H1 (cell line): ENCODE results near the gene RBM44. TPM values are rescaled to one million over a fixed set of nuclear protein-coding genes. Genes with fewer than 3 reads are reported as not detected.

Experiments used
- CTCF ChIA-PET: fragments of 300-600 bp; sonication (Branson Sonifier 250); formaldehyde crosslinking; loops from one replicate; lab custom pipeline; 2021; ENCODE audit not compliant: partially characterized antibody; lab: Charles Lee
- POLR2A ChIA-PET: fragments of 300-600 bp; sonication (Branson Sonifier 250); formaldehyde crosslinking; loops from one replicate; lab custom pipeline; 2021; ENCODE audit warnings: inconsistent platforms; ENCODE audit not compliant: partially characterized antibody; lab: Charles Lee
- DNase-seq, 2 experiments: peaks; one replicate each; pipeline versions ENCODE4 v3.0.0 to v3.0.0-alpha.2; 2010 to 2022; ENCODE audit warnings: low spot score in 2 of 2, low read depth in 1 of 2, mixed read lengths in 1 of 2
- FAIRE-seq: peaks from 2 replicates; lab custom pipeline; 2011; peaks lifted over from hg19 to GRCh38; lab: Jason Lieb, UNC
- H2AFZ ChIP-seq: 2 replicates; pipeline ENCODE4 v1.8.1; 2012; ENCODE audit warnings: low read length, inconsistent platforms
- H2AK5ac ChIP-seq: 2 replicates; pipeline ENCODE4 v1.6.1; 2013; ENCODE audit warnings: low read depth, low read length
- H2BK120ac ChIP-seq: replicated peaks from 2 replicates; pipeline ENCODE3; 2013; ENCODE audit warnings: low read depth, low read length, inconsistent platforms
- H2BK12ac ChIP-seq: 2 replicates; pipeline ENCODE4 v1.6.1; 2013; ENCODE audit warnings: low read depth, low read length
- H2BK15ac ChIP-seq: 2 replicates; pipeline ENCODE4 v1.6.1; 2013; ENCODE audit warnings: low read length
- H2BK20ac ChIP-seq: 2 replicates; pipeline ENCODE4 v1.6.1; 2013; ENCODE audit warnings: low read length
- H2BK5ac ChIP-seq: 2 replicates; pipeline ENCODE4 v1.6.1; 2013; ENCODE audit warnings: low read depth, low read length
- H3K14ac ChIP-seq: 2 replicates; pipeline ENCODE4 v1.6.1; 2013; ENCODE audit warnings: inconsistent platforms; ENCODE audit not compliant: insufficient read length
- H3K18ac ChIP-seq: 2 replicates; pipeline ENCODE4 v1.6.1; 2013; ENCODE audit warnings: low read length; ENCODE audit errors: extremely low read depth
- H3K23ac ChIP-seq: 2 replicates; pipeline ENCODE4 v1.6.1; 2013; ENCODE audit warnings: inconsistent platforms; ENCODE audit not compliant: insufficient read length
- H3K23me2 ChIP-seq: 2 replicates; pipeline ENCODE4 v1.6.1; 2013; ENCODE audit warnings: low read depth, low read length
- H3K27ac ChIP-seq: 2 replicates; pipeline ENCODE4 v1.6.1; 2011; ENCODE audit warnings: low read depth, low read length, inconsistent platforms
- H3K27me3 ChIP-seq, 4 experiments: replicated peaks in 1 of 4; 1 replicate in 1 of 4; 2 replicates in 3 of 4; pipeline versions ENCODE4 v1.6.1 to v1.8.1; 2011 to 2013; ENCODE audit warnings: low read length in 3 of 4, mild to moderate bottlenecking in 3 of 4, inconsistent platforms in 2 of 4, mixed read lengths in 2 of 4, moderate library complexity in 1 of 4; ENCODE audit not compliant: control insufficient read depth in 3 of 4, insufficient read depth in 3 of 4; ENCODE audit errors: extremely low read depth in 1 of 4
- H3K36me3 ChIP-seq, 4 experiments: 2 replicates each; pipeline versions ENCODE4 v1.6.1 to v1.8.1; 2011 to 2013; ENCODE audit warnings: mild to moderate bottlenecking in 4 of 4, low read length in 3 of 4, moderate library complexity in 2 of 4, control low read depth in 1 of 4, inconsistent platforms in 1 of 4; ENCODE audit not compliant: insufficient read depth in 4 of 4, control insufficient read depth in 2 of 4
- H3K4ac ChIP-seq: replicated peaks from 2 replicates; pipeline ENCODE3; 2013; ENCODE audit warnings: low read length, low read depth, mixed read lengths, inconsistent platforms; ENCODE audit not compliant: insufficient read length
- H3K4me1 ChIP-seq, 4 experiments: replicated peaks in 1 of 4; 1 replicate in 1 of 4; 2 replicates in 3 of 4; pipeline versions ENCODE4 v1.6.1 to v1.8.1; 2011 to 2013; ENCODE audit warnings: low read length in 3 of 4, inconsistent platforms in 2 of 4, mixed read lengths in 1 of 4; ENCODE audit not compliant: insufficient read depth in 4 of 4, control insufficient read depth in 3 of 4
- H3K4me2 ChIP-seq, 2 experiments: 2 replicates each; pipeline versions ENCODE4 v1.6.1 to v1.8.1; 2011 to 2013; ENCODE audit warnings: low read depth in 2 of 2, low read length in 2 of 2, control low read depth in 1 of 2, inconsistent platforms in 1 of 2, mild to moderate bottlenecking in 1 of 2; ENCODE audit not compliant: insufficient read depth in 1 of 2
- H3K4me3 ChIP-seq, 4 experiments: fragments of 200-600, 300-600 bp in 1 of 4; sonication (generic), shearing (Covaris generic), sonication (Bioruptor Twin) in 1 of 4; 2 replicates each; pipeline versions ENCODE4 v1.5.1 to v1.8.1; 2011 to 2016; ENCODE audit warnings: low read length in 4 of 4, low read depth in 3 of 4, control low read depth in 2 of 4, inconsistent platforms in 2 of 4, mild to moderate bottlenecking in 2 of 4, mixed read lengths in 1 of 4, moderate library complexity in 1 of 4; ENCODE audit not compliant: insufficient read depth in 2 of 4; ENCODE audit errors: extremely low read depth in 1 of 4
- H3K56ac ChIP-seq: replicated peaks from 2 replicates; pipeline ENCODE3; 2013; ENCODE audit warnings: low read depth, mild to moderate bottlenecking, mixed read lengths, low read length, inconsistent platforms; ENCODE audit not compliant: insufficient read length
- H3K79me1 ChIP-seq: 2 replicates; pipeline ENCODE4 v1.6.1; 2013; ENCODE audit warnings: low read depth, low read length, control low read depth
- H3K79me2 ChIP-seq, 2 experiments: 2 replicates each; pipeline versions ENCODE4 v1.6.1 to v1.8.1; 2012 to 2013; ENCODE audit warnings: low read length in 2 of 2, mild to moderate bottlenecking in 2 of 2, inconsistent platforms in 1 of 2; ENCODE audit not compliant: insufficient read depth in 2 of 2, control insufficient read depth in 1 of 2
- H3K9ac ChIP-seq, 4 experiments: replicated peaks in 1 of 4; 1 replicate in 1 of 4; 2 replicates in 3 of 4; pipeline versions ENCODE4 v1.6.1 to v1.8.1; 2011 to 2013; ENCODE audit warnings: low read depth in 3 of 4, low read length in 3 of 4, control low read depth in 2 of 4, mild to moderate bottlenecking in 2 of 4, moderate library complexity in 2 of 4, inconsistent platforms in 1 of 4; ENCODE audit errors: extremely low read depth in 1 of 4
- H3K9me3 ChIP-seq, 2 experiments: 2 replicates each; pipeline versions ENCODE4 v1.6.1 to v1.8.1; 2012 to 2013; ENCODE audit warnings: mild to moderate bottlenecking in 2 of 2, moderate library complexity in 2 of 2, control low read depth in 1 of 2, inconsistent platforms in 1 of 2, low read depth in 1 of 2, low read length in 1 of 2, mixed read lengths in 1 of 2; ENCODE audit not compliant: insufficient read depth in 2 of 2
- H4K20me1 ChIP-seq, 2 experiments: replicated peaks in 1 of 2; 2 replicates each; pipeline versions ENCODE3 to v1.8.1; 2011 to 2013; ENCODE audit warnings: inconsistent platforms in 2 of 2, low read length in 2 of 2, mild to moderate bottlenecking in 1 of 2; ENCODE audit not compliant: insufficient read depth in 2 of 2, control insufficient read depth in 1 of 2
- H4K5ac ChIP-seq: 2 replicates; pipeline ENCODE4 v1.6.1; 2013; ENCODE audit warnings: low read length, low read depth, mixed read lengths, inconsistent platforms; ENCODE audit not compliant: insufficient read length
- H4K8ac ChIP-seq: 2 replicates; pipeline ENCODE4 v1.8.0; 2013; ENCODE audit warnings: mild to moderate bottlenecking, moderate library complexity, low read length, inconsistent platforms; ENCODE audit not compliant: insufficient read depth; ENCODE audit errors: extremely low read depth
- H4K91ac ChIP-seq: replicated peaks from 2 replicates; pipeline ENCODE3; 2013; ENCODE audit warnings: low read length, mixed read lengths, inconsistent platforms; ENCODE audit not compliant: insufficient read length
- CBX8 ChIP-seq: fragments of 300-800, 300-1000 bp; sonication (generic); IDR thresholded peaks from 2 replicates; pipeline ENCODE4 v1.7.1; 2016; ENCODE audit warnings: low read depth, low read length, borderline replicate concordance
- CEBPB ChIP-seq: IDR thresholded peaks from 2 replicates; pipeline ENCODE4 v1.6.1; 2012; ENCODE audit warnings: low read depth, low read length
- WGBS, 2 experiments: shearing (Covaris generic) in 1 of 2; methylation state at CpG; one replicate each; pipeline versions ENCODE4 v1.1.6 to v1.1.7; 2013 to 2015; ENCODE audit warnings: low lambda C conversion rate in 2 of 2, mixed read lengths in 2 of 2, inconsistent platforms in 1 of 2, low coverage in 1 of 2, missing lambda C conversion rate in 1 of 2; ENCODE audit not compliant: insufficient replicate concordance in 2 of 2, insufficient coverage in 1 of 2, insufficient read length in 1 of 2; ENCODE audit errors: extremely low coverage in 1 of 2, missing lambda C conversion rate in 1 of 2; 5-methylcytosine and 5-hydroxymethylcytosine counted together
- polyA plus RNA-seq, 7 experiments: library from polyadenylated mRNA; depleted of rRNA in 3 of 7; stranded (reverse) in 5 of 7; unstranded in 2 of 7; fragments of >200 nt in 5 of 7; fragments of 200-250 nt in 2 of 7; gene quantifications; 1 replicate in 5 of 7; 2 replicates in 1 of 7; 4 replicates in 1 of 7; pipeline versions ENCODE4 v1.2.1 to v1.2.3, GENCODE V29; 2011 to 2013; ENCODE audit warnings: missing spikeins in 2 of 7, mixed read lengths in 2 of 7
- total RNA-seq: library from RNA; stranded (reverse); fragmentation: NEBNext Ultra II Directional; extraction: Animal tissue kit (Norgen Biotek cat#: 25700); gene quantifications from 2 replicates; pipeline ENCODE4 v1.2.1, GENCODE V29; 2021

The RBM44 gene
- total and polyA plus RNA-seq, 2 of the 8 experiments (the other 6 are each of a cell fraction or from before 2014, with no cell fraction given), result 0.12 to 0.43 TPM

DNA sequence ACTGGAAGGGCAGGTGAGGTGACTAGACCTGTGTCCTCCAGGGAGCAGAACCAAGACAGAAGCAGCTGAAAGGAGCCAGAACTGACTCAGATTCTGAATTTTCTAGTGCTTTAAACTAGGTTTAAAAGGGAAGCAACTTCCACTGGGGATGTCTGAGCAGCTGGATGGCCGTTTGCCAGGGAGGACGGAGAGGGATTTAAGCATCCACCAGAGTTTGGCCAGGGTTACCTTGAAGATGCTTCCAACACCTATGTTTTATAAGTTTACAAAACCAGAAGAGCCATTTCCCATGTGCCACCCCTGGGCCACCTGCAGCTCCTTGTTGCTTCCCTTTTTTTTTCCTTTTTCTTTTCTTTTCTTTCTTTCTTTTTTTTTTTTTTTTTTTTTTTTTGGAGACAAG, 48.6 kb upstream of the RBM44 start:
- Histone ChIP-seq H4K5ac (no peak overlapping the region), H3K79me2 (peaks cover 0 to 6% of the 10 kb centered on the region in 2 experiments; a peak in 1 of 4 replicates), H3K23me2 (no peaks in the 10 kb centered on the region), H2BK20ac (no peak overlapping the region), H3K23ac (no peak overlapping the region), H3K14ac (no peak overlapping the region), H2BK15ac (no peak overlapping the region), H3K4me1 (peaks cover 0 to 3% (median 0%) of the 10 kb centered on the region in 4 experiments; a peak in 1 of 7 replicates), H2AFZ (no peak overlapping the region), H2BK5ac (no peak overlapping the region), H3K27ac (no peak overlapping the region), H3K36me3 (peaks cover 2 to 25% (median 10%) of the 10 kb centered on the region in 4 experiments; a peak in 6 of 8 replicates), H3K79me1 (peaks cover 4% of the 10 kb centered on the region; the same call in 1 of the 2 replicates), H2BK120ac (no peak overlapping the region), H4K20me1 (peaks cover 0 to 1% of the 10 kb centered on the region in 2 experiments), H3K4me3 (no peak overlapping the region), H3K9me3 (no peaks in the 10 kb centered on the region), H3K4ac (no peak overlapping the region), H2BK12ac (no peak overlapping the region), H3K9ac (no peak overlapping the region), H3K18ac (no peak overlapping the region), H4K91ac (no peak overlapping the region), H2AK5ac (no peak overlapping the region), H3K56ac (no peak overlapping the region), H3K27me3 (no peaks in the 10 kb centered on the region), H4K8ac (no peak overlapping the region), H3K4me2 (no peak overlapping the region)
- CTCF ChIA-PET, result interaction anchor here (0.8 to 8.1 kb wide), 4 partner anchors 17 to 237 kb away, joined by 3 to 130 read pairs (median 6); no protein-coding TSS in a partner anchor
- FAIRE-seq, result no peak
- POLR2A ChIA-PET, result no interaction called here
- TF ChIP-seq CBX8 (no peak), CEBPB (no peak)
- WGBS, 2 experiments, result 92% methylated on average over 2 of the region's 2 CpGs; no CpG with 5 or more reads in 1 of the 2 experiments
- no peak for DNase-seq
